Neutrophil (primary cell): ENCODE results near the gene BZW1.

Source experiments
- H3K27ac ChIP-seq: fragments of 200-600 bp; sonication (generic); 2 replicates; pipeline ENCODE4 v1.5.1; 2016; ENCODE audit warnings: mild to moderate bottlenecking, moderate library complexity
- H3K27me3 ChIP-seq: fragments of 200-600 bp; sonication (generic); 2 replicates; pipeline ENCODE4 v1.6.0; 2016; ENCODE audit warnings: mild to moderate bottlenecking
- H3K36me3 ChIP-seq: fragments of 200-600 bp; sonication (generic); 2 replicates; pipeline ENCODE4 v1.5.1; 2017
- H3K4me1 ChIP-seq, 2 experiments: fragments of 200-600 bp in 1 of 2; sonication (generic) in 1 of 2; 1 replicate in 1 of 2; 2 replicates in 1 of 2; pipeline versions ENCODE4 v1.5.1 to v1.6.1; 2013 to 2016; ENCODE audit warnings: low read depth in 1 of 2, low read length in 1 of 2, mild to moderate bottlenecking in 1 of 2, moderate library complexity in 1 of 2; ENCODE audit not compliant: control insufficient read depth in 1 of 2, insufficient read depth in 1 of 2
- H3K4me3 ChIP-seq, 2 experiments: fragments of 200-600 bp in 1 of 2; sonication (generic) in 1 of 2; 1 replicate in 1 of 2; 2 replicates in 1 of 2; pipeline ENCODE4 v1.5.1; 2013 to 2016; ENCODE audit warnings: low read depth in 1 of 2, low read length in 1 of 2, mild to moderate bottlenecking in 1 of 2, moderate library complexity in 1 of 2
- H3K9me3 ChIP-seq: fragments of 200-600 bp; sonication (generic); 2 replicates; pipeline ENCODE4 v1.5.1; 2016
- TF ChIP-seq, protein P1 (sequence below): fragments of 200-600 bp; sonication (generic); IDR thresholded peaks from 2 replicates; pipeline ENCODE4 v1.5.1; 2016; ENCODE audit warnings: antibody characterized with exemption

Gene BZW1

DNA sequence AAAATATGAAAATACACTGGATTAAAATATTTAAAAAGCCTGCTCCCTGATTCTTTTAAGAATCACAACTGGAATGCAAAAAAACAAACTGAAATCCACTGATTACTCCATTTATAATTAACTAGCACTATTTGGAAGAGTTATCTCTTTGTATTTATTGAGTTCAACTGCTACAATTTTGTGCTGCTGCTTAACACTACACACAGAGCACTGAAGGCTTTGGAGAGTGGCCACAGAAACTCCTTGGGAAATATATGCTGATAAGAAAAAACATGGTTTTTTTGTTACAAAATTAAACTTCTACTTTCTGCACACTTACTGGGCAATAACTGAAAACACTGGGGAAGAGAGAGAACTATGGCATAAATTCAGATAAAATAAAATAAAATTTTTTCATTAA lies 19.8 kb upstream of the BZW1 start:
- H3K4me3 ChIP-seq, result no peak overlapping the region
- no peaks in the 10 kb centered on the region for H3K9me3 ChIP-seq
- H3K27me3 ChIP-seq, result no peaks in the 10 kb centered on the region
- no peak overlapping the region for H3K27ac ChIP-seq
- no peaks in the 10 kb centered on the region for H3K36me3 ChIP-seq
- peaks cover 0 to under 1% of the 10 kb centered on the region in 2 experiments for H3K4me1 ChIP-seq
- TF ChIP-seq, protein P1, sequence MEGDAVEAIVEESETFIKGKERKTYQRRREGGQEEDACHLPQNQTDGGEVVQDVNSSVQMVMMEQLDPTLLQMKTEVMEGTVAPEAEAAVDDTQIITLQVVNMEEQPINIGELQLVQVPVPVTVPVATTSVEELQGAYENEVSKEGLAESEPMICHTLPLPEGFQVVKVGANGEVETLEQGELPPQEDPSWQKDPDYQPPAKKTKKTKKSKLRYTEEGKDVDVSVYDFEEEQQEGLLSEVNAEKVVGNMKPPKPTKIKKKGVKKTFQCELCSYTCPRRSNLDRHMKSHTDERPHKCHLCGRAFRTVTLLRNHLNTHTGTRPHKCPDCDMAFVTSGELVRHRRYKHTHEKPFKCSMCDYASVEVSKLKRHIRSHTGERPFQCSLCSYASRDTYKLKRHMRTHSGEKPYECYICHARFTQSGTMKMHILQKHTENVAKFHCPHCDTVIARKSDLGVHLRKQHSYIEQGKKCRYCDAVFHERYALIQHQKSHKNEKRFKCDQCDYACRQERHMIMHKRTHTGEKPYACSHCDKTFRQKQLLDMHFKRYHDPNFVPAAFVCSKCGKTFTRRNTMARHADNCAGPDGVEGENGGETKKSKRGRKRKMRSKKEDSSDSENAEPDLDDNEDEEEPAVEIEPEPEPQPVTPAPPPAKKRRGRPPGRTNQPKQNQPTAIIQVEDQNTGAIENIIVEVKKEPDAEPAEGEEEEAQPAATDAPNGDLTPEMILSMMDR, result no peak

DNA sequence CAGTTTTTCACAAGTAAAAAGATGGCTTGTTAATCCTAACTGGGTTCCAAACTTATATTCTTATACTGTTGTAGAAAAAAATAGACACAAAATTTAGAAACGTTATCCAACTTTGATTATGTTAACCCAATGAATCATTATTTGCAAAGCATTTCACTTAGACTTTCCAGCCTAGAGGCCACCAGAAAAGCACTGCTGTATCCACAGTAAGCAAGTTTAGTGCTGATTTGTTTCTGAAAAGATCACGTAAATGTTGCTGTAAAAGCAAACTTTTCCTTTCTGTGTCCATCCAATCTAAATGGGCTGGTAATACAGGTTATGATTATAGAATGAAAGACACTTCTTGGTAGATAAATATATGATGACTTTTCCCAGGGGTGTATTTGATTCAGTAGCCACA lies 17.6 kb upstream of the BZW1 start:
- H3K4me1 ChIP-seq, result peaks cover 0 to 5% of the 10 kb centered on the region in 2 experiments
- no peaks in the 10 kb centered on the region for H3K27me3 ChIP-seq
- H3K4me3 ChIP-seq, result no peak overlapping the region
- TF ChIP-seq, protein P1, result no peak
- H3K9me3 ChIP-seq, result no peaks in the 10 kb centered on the region
- no peak overlapping the region for H3K27ac ChIP-seq
- no peaks in the 10 kb centered on the region for H3K36me3 ChIP-seq

DNA sequence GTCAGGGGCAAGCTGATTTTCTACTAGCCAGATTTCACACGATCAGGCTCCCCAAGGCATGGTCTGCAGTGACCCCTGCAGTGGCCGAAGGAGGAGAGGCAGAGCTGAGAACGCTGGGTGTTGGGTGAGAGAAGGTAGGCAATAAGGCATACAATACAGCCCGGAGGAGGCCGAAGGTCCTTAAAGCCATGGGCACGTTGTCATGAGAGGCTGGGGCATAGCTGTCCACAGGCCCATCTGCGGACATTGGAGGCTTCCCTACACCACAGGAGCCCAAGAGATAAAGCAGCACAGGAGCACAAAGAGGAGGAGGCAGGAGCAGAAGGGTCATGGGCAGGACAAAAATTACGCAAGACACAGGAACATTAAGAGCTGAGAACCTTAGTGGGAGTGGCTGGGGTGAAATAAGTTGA lies 16.7 kb upstream of the BZW1 start:
- Histone ChIP-seq H3K36me3 (no peaks in the 10 kb centered on the region), H3K9me3 (no peaks in the 10 kb centered on the region), H3K27ac (no peak overlapping the region), H3K27me3 (no peaks in the 10 kb centered on the region), H3K4me1 (peaks cover 0 to 5% of the 10 kb centered on the region in 2 experiments), H3K4me3 (no peak overlapping the region)
- TF ChIP-seq, protein P1, result no peak

DNA sequence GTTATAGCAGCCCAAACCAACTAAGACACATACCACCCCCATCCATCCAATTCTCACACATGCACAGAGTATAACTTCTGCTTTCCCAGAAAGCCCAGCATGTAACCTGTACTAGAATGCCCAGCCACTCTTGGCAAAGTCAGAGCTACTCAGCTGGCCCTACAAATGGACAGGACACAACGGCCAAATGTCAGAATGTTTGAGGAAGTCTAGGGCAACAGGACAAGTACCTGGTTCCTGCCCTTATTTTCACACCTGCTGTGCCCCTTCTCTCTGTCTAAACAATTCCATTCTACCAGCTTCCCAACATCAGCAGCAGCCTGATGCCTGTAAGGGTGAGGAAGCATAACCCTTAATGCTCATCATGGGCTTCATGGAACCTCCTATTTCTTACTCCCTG lies 15.1 kb upstream of the BZW1 start:
- H3K27ac ChIP-seq, result no peak overlapping the region
- TF ChIP-seq, protein P1, result no peak
- no peaks in the 10 kb centered on the region for H3K36me3 ChIP-seq
- no peaks in the 10 kb centered on the region for H3K9me3 ChIP-seq
- H3K27me3 ChIP-seq, result no peaks in the 10 kb centered on the region
- H3K4me3 ChIP-seq, result no peak overlapping the region
- H3K4me1 ChIP-seq, result peaks cover 0 to 5% of the 10 kb centered on the region in 2 experiments

DNA sequence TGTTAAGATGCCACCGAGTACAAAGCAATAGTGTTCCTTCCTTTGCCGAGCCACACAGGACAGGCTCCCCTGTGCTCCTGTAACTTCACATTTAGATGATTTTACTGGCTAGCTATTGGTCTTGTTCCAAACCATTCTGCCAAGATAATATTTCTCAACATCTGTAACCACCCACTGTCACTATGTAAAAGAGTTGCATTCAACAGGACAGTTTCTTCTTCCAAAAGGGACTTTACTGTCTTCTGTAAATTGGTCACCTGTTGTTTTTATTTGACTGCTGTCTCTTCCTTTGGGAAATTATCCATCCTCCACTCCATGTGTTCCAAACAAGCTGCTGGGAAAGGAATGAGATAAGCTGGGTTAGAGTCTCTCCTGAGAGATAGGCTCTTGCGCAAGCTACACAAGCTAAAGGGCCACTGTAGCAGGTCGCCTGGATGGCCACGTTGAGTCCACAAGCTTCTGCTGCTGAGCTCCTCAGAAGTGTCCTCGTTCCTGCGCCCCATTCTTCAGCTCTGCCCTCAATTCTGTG lies 14.4 kb upstream of the BZW1 start:
- Histone ChIP-seq H3K4me3 (no peak overlapping the region), H3K27ac (no peak overlapping the region), H3K4me1 (peaks cover 0 to 5% of the 10 kb centered on the region in 2 experiments), H3K27me3 (no peaks in the 10 kb centered on the region), H3K36me3 (no peaks in the 10 kb centered on the region), H3K9me3 (no peaks in the 10 kb centered on the region)
- TF ChIP-seq, protein P1, result no peak

DNA sequence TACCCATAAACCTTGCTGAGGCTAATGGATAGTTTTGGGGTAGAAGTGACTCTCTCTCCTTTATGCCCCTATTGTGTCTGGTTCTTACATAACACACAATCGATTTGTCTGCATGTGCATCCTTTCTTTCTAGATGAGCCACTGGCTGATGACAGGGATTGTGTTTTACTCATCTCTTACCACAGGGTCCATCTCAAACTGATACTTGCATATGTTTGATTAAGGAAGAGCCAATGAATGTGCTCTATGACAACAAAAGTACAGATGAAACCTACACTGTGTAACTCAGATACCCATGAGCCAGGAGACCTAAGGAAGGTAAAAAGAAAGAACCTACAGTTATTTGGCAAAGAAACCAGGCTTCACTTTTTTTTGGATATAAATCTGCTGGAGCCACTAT lies 13.2 kb upstream of the BZW1 start:
- no peak overlapping the region for H3K4me3 ChIP-seq
- TF ChIP-seq, protein P1, result no peak
- no peak overlapping the region for H3K27ac ChIP-seq
- no peaks in the 10 kb centered on the region for H3K36me3 ChIP-seq
- H3K4me1 ChIP-seq, result peaks cover 0 to 5% of the 10 kb centered on the region in 2 experiments
- H3K9me3 ChIP-seq, result no peaks in the 10 kb centered on the region
- H3K27me3 ChIP-seq, result no peaks in the 10 kb centered on the region
